ENCODE data around the gene UPF2.

DNA sequence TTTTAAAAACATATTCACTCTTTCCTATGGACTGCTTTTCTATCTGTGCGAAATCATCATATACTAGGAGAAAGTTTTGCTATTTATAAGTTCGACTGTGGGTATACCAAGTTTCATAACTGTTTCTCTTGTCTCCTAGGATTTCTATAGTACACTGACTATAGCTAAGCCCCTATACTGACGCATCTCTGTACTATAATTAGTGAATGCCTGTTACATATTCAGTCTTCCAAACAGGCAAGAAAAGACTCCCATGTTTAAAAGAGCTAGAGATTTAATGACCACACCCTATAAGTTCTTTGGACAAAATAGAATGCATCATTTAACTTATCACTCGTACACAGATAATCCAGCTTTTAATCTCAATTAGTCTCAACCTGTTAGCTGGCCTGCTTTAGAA lies 80.8 kb downstream of the UPF2 start:
- TF ChIP-seq CTCF (IDR thresholded peaks at IDR 0.05; ENCODE audit: poor library complexity, severe bottlenecking) (no peak), SMC3 (conservative IDR thresholded peaks at IDR 0.05; ENCODE audit: poor library complexity) (no peak), RAD21 (conservative IDR thresholded peaks at IDR 0.05) (no peak), EP300 (conservative IDR thresholded peaks at IDR 0.05; ENCODE audit: poor library complexity, severe bottlenecking) (no peak), EZH2 (IDR thresholded peaks at IDR 0.05; ENCODE audit: borderline replicate concordance, insufficient read depth, low read length, poor library complexity, severe bottlenecking) (no peak)
- TF ChIP-seq, protein P1, sequence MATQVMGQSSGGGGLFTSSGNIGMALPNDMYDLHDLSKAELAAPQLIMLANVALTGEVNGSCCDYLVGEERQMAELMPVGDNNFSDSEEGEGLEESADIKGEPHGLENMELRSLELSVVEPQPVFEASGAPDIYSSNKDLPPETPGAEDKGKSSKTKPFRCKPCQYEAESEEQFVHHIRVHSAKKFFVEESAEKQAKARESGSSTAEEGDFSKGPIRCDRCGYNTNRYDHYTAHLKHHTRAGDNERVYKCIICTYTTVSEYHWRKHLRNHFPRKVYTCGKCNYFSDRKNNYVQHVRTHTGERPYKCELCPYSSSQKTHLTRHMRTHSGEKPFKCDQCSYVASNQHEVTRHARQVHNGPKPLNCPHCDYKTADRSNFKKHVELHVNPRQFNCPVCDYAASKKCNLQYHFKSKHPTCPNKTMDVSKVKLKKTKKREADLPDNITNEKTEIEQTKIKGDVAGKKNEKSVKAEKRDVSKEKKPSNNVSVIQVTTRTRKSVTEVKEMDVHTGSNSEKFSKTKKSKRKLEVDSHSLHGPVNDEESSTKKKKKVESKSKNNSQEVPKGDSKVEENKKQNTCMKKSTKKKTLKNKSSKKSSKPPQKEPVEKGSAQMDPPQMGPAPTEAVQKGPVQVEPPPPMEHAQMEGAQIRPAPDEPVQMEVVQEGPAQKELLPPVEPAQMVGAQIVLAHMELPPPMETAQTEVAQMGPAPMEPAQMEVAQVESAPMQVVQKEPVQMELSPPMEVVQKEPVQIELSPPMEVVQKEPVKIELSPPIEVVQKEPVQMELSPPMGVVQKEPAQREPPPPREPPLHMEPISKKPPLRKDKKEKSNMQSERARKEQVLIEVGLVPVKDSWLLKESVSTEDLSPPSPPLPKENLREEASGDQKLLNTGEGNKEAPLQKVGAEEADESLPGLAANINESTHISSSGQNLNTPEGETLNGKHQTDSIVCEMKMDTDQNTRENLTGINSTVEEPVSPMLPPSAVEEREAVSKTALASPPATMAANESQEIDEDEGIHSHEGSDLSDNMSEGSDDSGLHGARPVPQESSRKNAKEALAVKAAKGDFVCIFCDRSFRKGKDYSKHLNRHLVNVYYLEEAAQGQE (IDR thresholded peaks at IDR 0.05; ENCODE audit: borderline replicate concordance): no peak
